K562 (cell line): Measurements from ENCODE around the gene EPB41L4B. TPM values are rescaled to one million over a fixed set of nuclear protein-coding genes. Genes with fewer than 3 reads are reported as not detected.

Experiments
- ATAC-seq: fragments of 200-7000 bp; cut with Tn5 transposase; 3 replicates; pipeline ENCODE4 v1.9.1; 2020; ENCODE audit warnings: moderate library complexity
- BruUV-seq: library from RNA; stranded (reverse); fragments of 400-500 nt; replicated peaks from 2 replicates; lab custom pipeline; 2021; lab: Mats Ljungman, UMichigan
- CTCF ChIA-PET: fragments of 300-600 bp; formaldehyde crosslinking; extraction: SDS; loops from one replicate; lab custom pipeline; 2021; ENCODE audit warnings: low intra/inter-chr PET ratio; lab: Yijun Ruan, JAX
- POLR2A ChIA-PET: fragments of 300-600, 350-650 bp; sonication (Branson Sonifier 250); formaldehyde crosslinking; extraction: SDS; loops from one replicate; lab custom pipeline; 2021; ENCODE audit warnings: antibody characterized with exemption, inconsistent platforms; lab: Yijun Ruan, JAX
- DNase-seq, 4 experiments: peaks; one replicate each; pipeline versions ENCODE4 v3.0.0 to v3.0.0-alpha.2; 2011 to 2018; ENCODE audit warnings: low spot score in 3 of 4, mixed read lengths in 3 of 4; ENCODE audit errors: extremely low read depth in 1 of 4
- FAIRE-seq: peaks from 2 replicates; lab custom pipeline; 2011; peaks lifted over from hg19 to GRCh38; lab: Jason Lieb, UNC
- H2AFZ ChIP-seq: 2 replicates; pipeline ENCODE4 v1.6.0; 2011; ENCODE audit warnings: low read depth, low read length, control low read depth, inconsistent platforms
- H3K27ac ChIP-seq: fragments of 200-600 bp; 3 replicates; pipeline ENCODE4 v1.8.0; 2011; ENCODE audit warnings: low read depth, mild to moderate bottlenecking, control low read depth, inconsistent platforms, low read length, moderate library complexity, mixed read lengths; ENCODE audit errors: extremely low read depth
- H3K27me3 ChIP-seq, 2 experiments: fragments of 300-600 bp in 1 of 2; 2 replicates in 1 of 2; 3 replicates in 1 of 2; pipeline versions ENCODE4 v1.6.0 to v1.8.0; 2011; ENCODE audit warnings: inconsistent platforms in 2 of 2, low read length in 2 of 2, mild to moderate bottlenecking in 1 of 2, mixed read lengths in 1 of 2, moderate library complexity in 1 of 2; ENCODE audit not compliant: control insufficient read depth in 2 of 2, insufficient read depth in 2 of 2
- H3K36me3 ChIP-seq: fragments of 300-600 bp; 3 replicates; pipeline ENCODE4 v1.8.0; 2011; ENCODE audit warnings: mild to moderate bottlenecking, low read length, inconsistent platforms; ENCODE audit not compliant: control insufficient read depth, insufficient read depth
- H3K4me1 ChIP-seq, 2 experiments: fragments of 200-600 bp in 1 of 2; replicated peaks in 1 of 2; 2 replicates in 1 of 2; 3 replicates in 1 of 2; pipeline versions ENCODE4 v1.5.1 to v1.8.0; 2011; ENCODE audit warnings: inconsistent platforms in 2 of 2, low read length in 2 of 2, mild to moderate bottlenecking in 1 of 2, mixed read lengths in 1 of 2, moderate library complexity in 1 of 2; ENCODE audit not compliant: control insufficient read depth in 2 of 2, insufficient read depth in 2 of 2
- H3K4me2 ChIP-seq: 2 replicates; pipeline ENCODE4 v1.6.1; 2011; ENCODE audit warnings: low read length, control low read depth, inconsistent platforms, mixed read lengths; ENCODE audit not compliant: insufficient read depth
- H3K4me3 ChIP-seq: fragments of 200-600 bp; sonication (generic), shearing (Covaris generic); 2 replicates; pipeline ENCODE4 v1.5.1; 2016; ENCODE audit warnings: control low read depth, inconsistent platforms
- H3K79me2 ChIP-seq: fragments of 200-600 bp; 3 replicates; pipeline ENCODE4 v1.8.0; 2011; ENCODE audit warnings: low read length, inconsistent platforms; ENCODE audit not compliant: control insufficient read depth, insufficient read depth
- H3K9ac ChIP-seq, 2 experiments: 2 replicates each; pipeline versions ENCODE4 v1.6.0 to v1.6.1; 2011; ENCODE audit warnings: low read depth in 2 of 2, low read length in 2 of 2, control low read depth in 1 of 2, inconsistent platforms in 1 of 2, mild to moderate bottlenecking in 1 of 2, mixed read lengths in 1 of 2; ENCODE audit not compliant: insufficient read depth in 1 of 2
- H3K9me1 ChIP-seq: one replicate; pipeline ENCODE4 v1.6.0; 2011; ENCODE audit warnings: inconsistent platforms, mild to moderate bottlenecking, low read length, moderate library complexity; ENCODE audit not compliant: control insufficient read depth, insufficient read depth
- H3K9me3 ChIP-seq: replicated peaks from 2 replicates; pipeline ENCODE4 v1.5.1; 2011; ENCODE audit warnings: low read depth, low read length, inconsistent platforms; ENCODE audit not compliant: control insufficient read depth, insufficient read depth
- H4K20me1 ChIP-seq: replicated peaks from 2 replicates; pipeline ENCODE4 v1.6.1; 2011; ENCODE audit warnings: low read length, inconsistent platforms, mixed read lengths; ENCODE audit not compliant: control insufficient read depth, insufficient read depth
- BCLAF1 ChIP-seq, 2 experiments: fragments of 450-650 bp in 1 of 2; IDR thresholded peaks; 2 replicates each; pipeline ENCODE4 v1.6.1; 2011 to 2017; ENCODE audit warnings: low read depth in 2 of 2, antibody characterized with exemption in 1 of 2, borderline replicate concordance in 1 of 2, low read length in 1 of 2, mild to moderate bottlenecking in 1 of 2, mixed read lengths in 1 of 2; ENCODE audit not compliant: control insufficient read depth in 1 of 2
- CEBPB ChIP-seq: fragments of 450-650 bp; IDR thresholded peaks from 2 replicates; pipeline ENCODE4 v1.6.1; 2016; ENCODE audit warnings: missing genetic modification characterization, missing compliant biosample characterization
- CHCHD3 ChIP-seq: fragments of 250-450 bp; sonication (Bioruptor Pico); IDR thresholded peaks from 2 replicates; pipeline ENCODE4 v2.1.2; 2022; ENCODE audit warnings: mild to moderate bottlenecking
- HNRNPH1 ChIP-seq: fragments of 200-400 bp; formaldehyde crosslinking; optimal IDR thresholded peaks from 2 replicates; pipeline ENCODE3; 2017; ENCODE audit warnings: low read depth, mild to moderate bottlenecking, low read length, moderate library complexity
- RBM22 ChIP-seq: fragments of 200-400 bp; formaldehyde crosslinking; IDR thresholded peaks from 2 replicates; pipeline ENCODE4 v1.6.1; 2018; ENCODE audit warnings: low read length, low read depth; ENCODE audit not compliant: poor library complexity, severe bottlenecking
- SRSF3 ChIP-seq: fragments of 200-400 bp; formaldehyde crosslinking; IDR thresholded peaks from 2 replicates; pipeline ENCODE4 v1.6.1; 2016; ENCODE audit warnings: mild to moderate bottlenecking, low read length, moderate library complexity; ENCODE audit not compliant: insufficient read depth
- TARDBP ChIP-seq: fragments of 450-650 bp; IDR thresholded peaks from 2 replicates; pipeline ENCODE4 v1.6.1; 2016
- TBP ChIP-seq: optimal IDR thresholded peaks from 2 replicates; pipeline ENCODE3; 2011; ENCODE audit warnings: low read depth, low read length, improper control_type of control experiment
- WGBS: fragments of 100-300 bp; shearing (Covaris generic); methylation state at CpG from one replicate; pipeline ENCODE4 v1.1.6; 2016; ENCODE audit warnings: low coverage, mixed read lengths; ENCODE audit not compliant: insufficient coverage; ENCODE audit errors: missing lambda C conversion rate; 5-methylcytosine and 5-hydroxymethylcytosine counted together
- in situ Hi-C: fragments of 300-500 bp; cut with MboI; formaldehyde crosslinking; loops from 4 replicates; pipeline ENCODE4 v1.15.0; 2018; ENCODE audit warnings: inconsistent platforms, mixed read lengths
- intact Hi-C: fragments of 100-400 bp; cut with micrococcal nuclease; formaldehyde crosslinking; loops from 2 replicates; pipeline ENCODE4 v1.14.2; 2022
- polyA plus RNA-seq, 8 experiments: library from polyadenylated mRNA; depleted of rRNA in 4 of 8; stranded (reverse) in 5 of 8; unstranded in 3 of 8; fragments of >200 nt; fragmentation: Nextera tagmentation in 2 of 8; fragmentation: Illumina TruSeq in 1 of 8; extraction: Ambion mirVana in 2 of 8; extraction: Trizol in 1 of 8; gene quantifications; 2 replicates each; pipeline versions ENCODE4 v1.2.1 to v1.2.3, GENCODE V29; 2011 to 2014; ENCODE audit warnings: inconsistent platforms in 1 of 8, missing spikeins in 1 of 8
- total RNA-seq, 7 experiments: library from RNA; depleted of rRNA in 6 of 7; stranded (reverse); fragments of >200 nt in 6 of 7; fragmentation: Illumina TruSeq in 2 of 7; extraction: Trizol in 2 of 7; gene quantifications; 2 replicates each; pipeline versions ENCODE4 v1.2.1 to v1.2.3, GENCODE V29; 2011 to 2021; ENCODE audit warnings: low replicate concordance in 1 of 7
- TF ChIP-seq, protein P1 (sequence below): fragments of 450-650 bp; formaldehyde crosslinking; IDR thresholded peaks from 2 replicates; pipeline ENCODE4 v1.4.0; 2020; ENCODE audit warnings: mild to moderate bottlenecking, moderate library complexity
- TF ChIP-seq, protein P2 (sequence below): fragments of 450-650 bp; IDR thresholded peaks from 2 replicates; pipeline ENCODE4 v1.6.1; 2017; ENCODE audit warnings: antibody characterized with exemption, mild to moderate bottlenecking
- TF ChIP-seq, protein P3 (sequence below): sonication (generic); formaldehyde crosslinking; IDR thresholded peaks from 2 replicates; pipeline ENCODE4 v1.8.0; 2022; ENCODE audit warnings: missing genetic modification reagents, mild to moderate bottlenecking, borderline replicate concordance
- TF ChIP-seq, protein P4 (sequence below), 2 experiments: fragments of 450-650 bp in 1 of 2; sonication (generic) in 1 of 2; formaldehyde crosslinking; conservative IDR thresholded peaks; 2 replicates each; pipeline versions ENCODE4 v1.4.0 to v1.8.1; 2020 to 2022; ENCODE audit warnings: mild to moderate bottlenecking in 1 of 2, missing genetic modification reagents in 1 of 2

The EPB41L4B gene
- total and polyA plus RNA-seq, 9 of the 15 experiments (the other 6 are each of a cell fraction or from before 2014, with no cell fraction given) = 0.09 to 0.38 (median 0.21) TPM

GRCh38 chr9:109297899-109298298 lies 23.0 kb downstream of the EPB41L4B start:
- in situ Hi-C loops = no loop called here
- POLR2A ChIA-PET = no interaction called here
- 0% methylated on average over 1 of the region's 1 CpG for whole genome bisulfite sequencing
- FAIRE-seq (no peak), ATAC-seq (no peak), DNase-seq (no peak)
- H3K27me3 ChIP-seq = peaks cover 11 to 29% of the 10 kb centered on the region in 2 experiments; a peak in 4 of 5 replicates
- intact Hi-C loops = no loop called here
- H4K20me1 ChIP-seq = no peaks in the 10 kb centered on the region
- H3K4me3 ChIP-seq = no peak overlapping the region
- H3K9me3 ChIP-seq = no peaks in the 10 kb centered on the region
- no TSS peak for BruUV-seq
- CTCF ChIA-PET = no interaction called here
- H3K36me3 ChIP-seq = no peaks in the 10 kb centered on the region
- no peak overlapping the region for H3K9ac ChIP-seq
- H3K79me2 ChIP-seq = no peaks in the 10 kb centered on the region
- no peaks in the 10 kb centered on the region for H3K4me1 ChIP-seq
- H3K9me1 ChIP-seq = no peaks in the 10 kb centered on the region
- H3K4me2 ChIP-seq = no peak overlapping the region
- no peak overlapping the region for H3K27ac ChIP-seq
- H2AFZ ChIP-seq = no peak overlapping the region
- TF ChIP-seq, protein P1, sequence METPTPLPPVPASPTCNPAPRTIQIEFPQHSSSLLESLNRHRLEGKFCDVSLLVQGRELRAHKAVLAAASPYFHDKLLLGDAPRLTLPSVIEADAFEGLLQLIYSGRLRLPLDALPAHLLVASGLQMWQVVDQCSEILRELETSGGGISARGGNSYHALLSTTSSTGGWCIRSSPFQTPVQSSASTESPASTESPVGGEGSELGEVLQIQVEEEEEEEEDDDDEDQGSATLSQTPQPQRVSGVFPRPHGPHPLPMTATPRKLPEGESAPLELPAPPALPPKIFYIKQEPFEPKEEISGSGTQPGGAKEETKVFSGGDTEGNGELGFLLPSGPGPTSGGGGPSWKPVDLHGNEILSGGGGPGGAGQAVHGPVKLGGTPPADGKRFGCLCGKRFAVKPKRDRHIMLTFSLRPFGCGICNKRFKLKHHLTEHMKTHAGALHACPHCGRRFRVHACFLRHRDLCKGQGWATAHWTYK (CRISPR knock-in tag) = no peak
- no peak for TF ChIP-seq BCLAF1 (IDR thresholded peaks at IDR 0.05; ENCODE audit: borderline replicate concordance in 1 of 2, control insufficient read depth in 1 of 2, low read depth in 2 of 2, low read length in 1 of 2)
- TF ChIP-seq, protein P2, sequence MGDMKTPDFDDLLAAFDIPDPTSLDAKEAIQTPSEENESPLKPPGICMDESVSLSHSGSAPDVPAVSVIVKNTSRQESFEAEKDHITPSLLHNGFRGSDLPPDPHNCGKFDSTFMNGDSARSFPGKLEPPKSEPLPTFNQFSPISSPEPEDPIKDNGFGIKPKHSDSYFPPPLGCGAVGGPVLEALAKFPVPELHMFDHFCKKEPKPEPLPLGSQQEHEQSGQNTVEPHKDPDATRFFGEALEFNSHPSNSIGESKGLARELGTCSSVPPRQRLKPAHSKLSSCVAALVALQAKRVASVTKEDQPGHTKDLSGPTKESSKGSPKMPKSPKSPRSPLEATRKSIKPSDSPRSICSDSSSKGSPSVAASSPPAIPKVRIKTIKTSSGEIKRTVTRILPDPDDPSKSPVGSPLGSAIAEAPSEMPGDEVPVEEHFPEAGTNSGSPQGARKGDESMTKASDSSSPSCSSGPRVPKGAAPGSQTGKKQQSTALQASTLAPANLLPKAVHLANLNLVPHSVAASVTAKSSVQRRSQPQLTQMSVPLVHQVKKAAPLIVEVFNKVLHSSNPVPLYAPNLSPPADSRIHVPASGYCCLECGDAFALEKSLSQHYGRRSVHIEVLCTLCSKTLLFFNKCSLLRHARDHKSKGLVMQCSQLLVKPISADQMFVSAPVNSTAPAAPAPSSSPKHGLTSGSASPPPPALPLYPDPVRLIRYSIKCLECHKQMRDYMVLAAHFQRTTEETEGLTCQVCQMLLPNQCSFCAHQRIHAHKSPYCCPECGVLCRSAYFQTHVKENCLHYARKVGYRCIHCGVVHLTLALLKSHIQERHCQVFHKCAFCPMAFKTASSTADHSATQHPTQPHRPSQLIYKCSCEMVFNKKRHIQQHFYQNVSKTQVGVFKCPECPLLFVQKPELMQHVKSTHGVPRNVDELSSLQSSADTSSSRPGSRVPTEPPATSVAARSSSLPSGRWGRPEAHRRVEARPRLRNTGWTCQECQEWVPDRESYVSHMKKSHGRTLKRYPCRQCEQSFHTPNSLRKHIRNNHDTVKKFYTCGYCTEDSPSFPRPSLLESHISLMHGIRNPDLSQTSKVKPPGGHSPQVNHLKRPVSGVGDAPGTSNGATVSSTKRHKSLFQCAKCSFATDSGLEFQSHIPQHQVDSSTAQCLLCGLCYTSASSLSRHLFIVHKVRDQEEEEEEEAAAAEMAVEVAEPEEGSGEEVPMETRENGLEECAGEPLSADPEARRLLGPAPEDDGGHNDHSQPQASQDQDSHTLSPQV = no peak
- no peak for TF ChIP-seq TBP
- no peak for TF ChIP-seq TARDBP
- TF ChIP-seq RBM22 = no peak
- TF ChIP-seq, protein P3, sequence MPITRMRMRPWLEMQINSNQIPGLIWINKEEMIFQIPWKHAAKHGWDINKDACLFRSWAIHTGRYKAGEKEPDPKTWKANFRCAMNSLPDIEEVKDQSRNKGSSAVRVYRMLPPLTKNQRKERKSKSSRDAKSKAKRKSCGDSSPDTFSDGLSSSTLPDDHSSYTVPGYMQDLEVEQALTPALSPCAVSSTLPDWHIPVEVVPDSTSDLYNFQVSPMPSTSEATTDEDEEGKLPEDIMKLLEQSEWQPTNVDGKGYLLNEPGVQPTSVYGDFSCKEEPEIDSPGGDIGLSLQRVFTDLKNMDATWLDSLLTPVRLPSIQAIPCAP (CRISPR knock-in tag) = no peak
- no peak for TF ChIP-seq CHCHD3 (CRISPR knock-in tag)
- TF ChIP-seq, protein P4, sequence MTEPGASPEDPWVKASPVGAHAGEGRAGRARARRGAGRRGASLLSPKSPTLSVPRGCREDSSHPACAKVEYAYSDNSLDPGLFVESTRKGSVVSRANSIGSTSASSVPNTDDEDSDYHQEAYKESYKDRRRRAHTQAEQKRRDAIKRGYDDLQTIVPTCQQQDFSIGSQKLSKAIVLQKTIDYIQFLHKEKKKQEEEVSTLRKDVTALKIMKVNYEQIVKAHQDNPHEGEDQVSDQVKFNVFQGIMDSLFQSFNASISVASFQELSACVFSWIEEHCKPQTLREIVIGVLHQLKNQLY (CRISPR knock-in tag; conservative IDR thresholded peaks at IDR 0.05) = no peak
- TF ChIP-seq SRSF3 = no peak
- TF ChIP-seq HNRNPH1 = no peak
- no peak for TF ChIP-seq CEBPB (tag)
